H7 (cell line): ENCODE measurements around the gene TMEM170A. TPM values are rescaled to one million over a fixed set of nuclear protein-coding genes. Genes with fewer than 3 reads are reported as not detected.
"Not testable (repeated sequence)": the region's sequence is repeated elsewhere in the genome, so short reads cannot be mapped to it uniquely, and the experiment has no call there.

Experiments used
- DNase-seq: peaks from one replicate; pipeline ENCODE4 v3.0.0; 2012
- H3K27me3 ChIP-seq: 2 replicates; pipeline ENCODE4 v1.6.0; 2011; ENCODE audit warnings: mild to moderate bottlenecking, low read length; ENCODE audit not compliant: control insufficient read depth, insufficient read depth
- H3K36me3 ChIP-seq: replicated peaks from 2 replicates; pipeline ENCODE4 v1.5.1; 2011; ENCODE audit warnings: low read length; ENCODE audit not compliant: control insufficient read depth, insufficient read depth
- H3K4me3 ChIP-seq: 2 replicates; pipeline ENCODE4 v1.5.1; 2011; ENCODE audit warnings: low read depth, mild to moderate bottlenecking, control low read depth, low read length, moderate library complexity; ENCODE audit not compliant: insufficient read depth
- total RNA-seq: library from RNA; depleted of rRNA; stranded (reverse); fragments of >200 nt; shearing (Covaris generic); gene quantifications from 2 replicates; pipeline ENCODE4 v1.2.3, GENCODE V29; 2014

Gene TMEM170A
- total RNA-seq, 1 experiment from 2014 or later = 43.7 TPM

DNA sequence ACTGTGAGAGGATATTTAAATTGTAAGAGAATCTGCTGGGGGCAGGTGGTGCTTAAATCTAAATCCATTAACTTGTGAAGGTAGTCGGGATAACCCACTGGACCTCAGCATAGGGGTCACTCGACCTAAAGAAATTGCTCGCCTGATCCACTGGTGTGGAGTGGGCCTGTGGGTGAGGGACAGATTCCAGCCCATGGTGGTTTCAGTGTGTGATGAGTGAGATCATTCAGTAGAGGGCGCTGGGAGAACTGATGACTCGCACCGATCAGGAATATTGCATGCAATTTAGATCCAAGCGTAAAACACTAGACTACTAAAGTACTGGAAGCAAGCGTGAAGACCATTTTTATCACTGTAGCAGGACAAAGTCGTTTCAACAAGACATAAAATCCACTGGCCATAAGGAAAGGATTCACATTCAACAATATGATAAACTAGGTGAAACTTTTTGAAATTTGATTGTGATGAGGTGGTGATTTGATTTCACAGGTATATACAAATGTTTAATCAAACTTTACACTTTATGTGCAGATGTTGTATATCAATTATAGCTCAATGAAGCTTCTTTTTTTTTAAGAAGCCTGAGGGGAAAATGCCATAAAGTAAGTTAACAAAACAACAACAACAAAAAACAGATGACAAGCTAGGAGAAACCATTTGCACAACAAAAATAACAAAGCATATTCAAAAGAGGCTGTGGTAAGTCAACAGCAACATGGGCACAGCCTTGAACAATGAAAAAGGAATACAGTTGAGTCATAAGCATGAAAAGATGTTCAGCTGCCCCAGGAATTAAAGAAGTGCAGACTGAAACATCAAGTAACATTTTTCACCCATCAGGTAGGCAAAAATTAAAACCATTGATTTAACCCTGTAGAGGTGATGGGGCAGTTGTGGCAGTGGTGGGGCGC, 7.5 kb upstream of the TMEM170A start:
- H3K36me3 ChIP-seq = 0 out of 2 replicates have a peak, but pooled peaks cover 2% of the 10 kb centered on the region
- H3K27me3 ChIP-seq = no peaks in the 10 kb centered on the region
- peak; percentile 88 for DNase-seq
- H3K4me3 ChIP-seq = no peak overlapping the region

DNA sequence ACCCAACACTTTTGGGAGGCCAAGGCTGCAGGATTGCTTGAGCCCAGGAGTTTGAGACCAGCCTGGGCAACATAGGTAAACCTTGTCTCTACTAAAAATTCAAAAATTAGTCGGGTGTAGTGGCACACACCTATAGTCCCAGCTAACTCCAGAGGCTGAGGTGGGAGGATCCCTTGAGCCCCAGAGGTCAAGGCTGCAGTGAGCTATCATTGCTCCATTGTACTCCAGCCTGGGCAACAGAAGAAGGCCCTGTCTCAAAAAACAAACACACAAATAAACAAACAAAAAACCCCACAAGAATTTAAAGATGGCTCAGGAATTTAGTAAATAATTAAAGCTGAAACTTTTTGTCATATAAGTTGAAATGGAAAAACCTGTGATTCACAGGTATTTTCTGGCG, 2.3 kb upstream of the TMEM170A start:
- no peak for DNase-seq
- Histone ChIP-seq H3K4me3 (no peak overlapping the region), H3K36me3 (no peaks in the 10 kb centered on the region), H3K27me3 (no peaks in the 10 kb centered on the region)

DNA sequence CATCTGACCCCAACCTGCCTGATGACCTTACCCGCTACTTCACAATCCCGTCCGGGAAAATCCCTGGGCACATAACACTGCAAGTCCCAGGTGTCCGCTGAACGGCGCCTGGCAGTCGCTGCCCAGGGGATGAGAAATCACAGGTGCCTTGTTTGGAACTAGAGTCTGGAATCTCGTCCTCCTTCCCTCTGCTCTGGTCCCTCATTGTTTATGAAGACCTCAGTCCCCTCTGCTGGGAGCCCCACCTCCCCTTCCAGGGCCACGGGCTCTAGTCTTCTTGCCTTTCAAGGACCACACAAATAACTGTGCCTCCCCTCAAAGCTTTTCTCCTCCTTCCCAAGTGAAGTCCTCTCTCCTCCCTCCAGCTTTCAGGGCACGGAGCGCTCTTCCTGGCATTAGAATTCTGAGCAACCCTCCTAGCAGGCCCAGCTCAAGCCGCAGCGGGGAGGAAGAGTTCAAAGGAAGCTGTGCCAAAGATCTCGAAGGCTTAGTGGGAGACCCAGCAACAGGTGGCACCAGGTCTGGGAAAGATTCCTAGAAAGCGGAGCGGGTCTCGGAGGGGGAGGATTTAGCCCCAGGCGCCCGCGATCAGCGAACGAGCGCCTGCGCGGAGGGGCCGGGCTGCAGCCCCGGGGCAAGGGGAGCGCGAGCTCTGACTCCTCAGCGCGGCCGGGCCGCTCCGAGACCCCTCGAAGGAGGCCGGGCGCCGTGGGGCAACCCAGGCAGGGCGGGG, 934 bp downstream of the TMEM170A start:
- peak; percentile 83 for DNase-seq
- not testable (repeated sequence) for H3K36me3 ChIP-seq, H3K27me3 ChIP-seq
- H3K4me3 ChIP-seq = peak overlapping the region; percentile 96

DNA sequence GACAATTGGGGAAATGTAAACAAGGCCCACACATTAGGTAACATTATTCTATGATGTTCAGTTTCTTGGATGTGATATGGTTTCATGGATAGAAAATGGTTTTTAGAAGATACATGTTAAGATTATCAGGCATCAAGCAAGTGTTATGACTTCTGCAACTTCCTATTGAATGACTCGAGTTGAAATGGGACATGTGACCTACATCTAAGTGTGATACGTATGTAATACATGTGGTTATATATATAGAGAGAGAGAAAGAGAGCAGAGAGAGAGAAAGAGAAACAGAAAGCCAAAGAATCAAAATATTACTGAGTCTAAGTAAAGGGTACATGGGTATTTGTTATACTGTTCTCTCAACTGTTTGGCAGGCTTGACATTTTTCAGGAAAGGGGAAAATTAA, 1.7 kb downstream of the TMEM170A start:
- DNase-seq = no peak
- Histone ChIP-seq H3K4me3 (no peak overlapping the region), H3K36me3 (no peaks in the 10 kb centered on the region; the same call in 1 of the 2 replicates), H3K27me3 (no peaks in the 10 kb centered on the region)

DNA sequence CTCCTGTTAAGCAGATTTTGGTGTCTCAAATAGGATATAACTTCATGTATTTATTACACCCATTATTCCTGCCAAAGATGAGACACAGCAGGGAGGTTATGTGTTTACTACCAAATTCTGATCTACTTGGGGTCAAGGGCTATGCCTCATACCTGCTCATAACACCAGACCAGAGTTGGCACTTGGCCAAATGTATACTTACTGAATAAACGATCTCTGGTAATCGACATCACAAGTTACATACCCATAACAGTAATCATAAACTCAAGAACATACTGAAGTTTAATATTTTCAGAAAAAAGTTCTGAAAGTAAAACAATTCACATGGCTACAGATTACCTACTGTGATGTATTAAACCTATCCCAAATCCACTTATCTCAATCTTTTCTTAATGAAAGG, 2.9 kb downstream of the TMEM170A start:
- H3K4me3 ChIP-seq = no peak overlapping the region
- no peak for DNase-seq
- no peaks in the 10 kb centered on the region; the same call in 1 of the 2 replicates for H3K36me3 ChIP-seq
- H3K27me3 ChIP-seq = no peaks in the 10 kb centered on the region

DNA sequence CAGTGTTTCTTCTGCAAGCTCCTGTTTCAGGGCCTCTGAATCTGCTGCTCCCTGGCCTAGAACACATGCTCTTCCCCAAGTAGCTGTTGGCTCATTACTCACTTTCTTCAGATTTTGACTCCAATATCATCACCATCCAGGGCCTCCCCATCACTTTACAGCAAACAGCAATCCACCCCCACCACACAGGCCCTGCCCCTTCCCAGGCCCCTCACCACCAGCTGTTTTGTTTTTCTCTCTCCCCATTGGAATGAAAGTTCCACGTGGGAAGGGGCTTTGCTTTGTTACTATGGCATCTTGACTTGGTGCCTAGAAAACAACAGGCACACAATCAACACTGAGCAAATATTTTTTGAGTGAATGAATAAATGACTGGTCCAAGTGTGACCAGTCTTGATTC, 4.0 kb downstream of the TMEM170A start:
- Histone ChIP-seq H3K4me3 (no peak overlapping the region), H3K36me3 (no peaks in the 10 kb centered on the region; the same call in 1 of the 2 replicates), H3K27me3 (no peaks in the 10 kb centered on the region)
- peak; percentile 60 for DNase-seq

DNA sequence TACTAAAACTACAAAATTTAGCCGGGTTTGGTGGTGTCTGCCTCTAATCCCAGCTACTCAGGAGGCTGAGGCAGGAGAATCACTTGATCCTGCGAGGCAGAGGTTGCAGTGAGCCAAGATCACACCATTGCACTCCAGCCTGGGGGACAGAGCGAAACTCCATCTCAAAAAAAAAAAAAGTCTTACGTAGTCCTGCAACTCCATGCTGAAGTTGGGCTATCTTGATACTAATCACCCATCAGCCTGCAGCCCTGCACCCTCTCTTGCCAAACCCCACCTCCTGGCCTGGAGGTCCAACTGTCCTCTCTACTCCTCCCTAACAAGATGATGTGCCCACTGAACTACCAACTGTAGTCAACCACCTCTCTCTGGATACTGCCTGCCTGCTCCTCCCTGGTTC, 4.8 kb downstream of the TMEM170A start:
- H3K4me3 ChIP-seq = no peak overlapping the region
- no peaks in the 10 kb centered on the region; the same call in 1 of the 2 replicates for H3K36me3 ChIP-seq
- no peak for DNase-seq
- no peaks in the 10 kb centered on the region for H3K27me3 ChIP-seq

DNA sequence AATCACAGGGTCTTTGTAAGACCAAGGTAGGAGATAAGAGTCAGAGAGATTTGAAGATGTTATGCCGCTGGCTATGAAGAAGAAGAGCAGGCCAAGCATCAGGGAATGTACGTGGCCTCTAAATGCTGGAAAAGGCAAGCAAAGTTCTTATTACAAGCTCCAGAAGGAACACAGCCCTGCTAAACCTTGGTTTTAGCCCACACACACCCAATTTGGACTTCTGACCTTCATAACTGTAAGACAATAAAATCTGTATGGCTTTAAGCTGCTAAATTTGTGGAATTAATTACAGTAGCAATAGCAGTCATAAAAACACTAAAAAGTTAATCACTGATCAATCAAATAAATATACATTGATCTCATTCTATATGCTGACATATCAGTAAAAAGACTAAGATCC, 6.0 kb downstream of the TMEM170A start:
- Histone ChIP-seq H3K27me3 (no peaks in the 10 kb centered on the region), H3K36me3 (no peaks in the 10 kb centered on the region; the same call in 1 of the 2 replicates), H3K4me3 (no peak overlapping the region)
- no peak for DNase-seq

DNA sequence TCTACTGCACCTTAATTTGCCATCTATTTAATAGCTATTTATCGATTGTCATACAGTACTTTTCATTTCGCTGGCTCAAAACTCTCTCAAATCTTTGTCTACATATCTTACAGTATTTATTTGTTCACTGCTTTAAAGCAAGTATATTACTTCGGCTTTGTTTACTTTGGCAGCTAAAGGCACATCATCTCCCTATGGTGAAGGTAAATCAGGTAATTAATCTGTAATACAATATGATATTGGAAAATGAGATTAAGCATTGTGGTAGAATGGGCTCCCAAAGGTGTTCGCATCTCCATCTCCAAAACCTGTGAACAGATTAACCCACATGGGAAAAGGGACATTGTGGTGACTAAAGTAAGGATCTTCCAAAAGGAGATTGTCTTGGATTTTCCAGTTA, 6.5 kb downstream of the TMEM170A start:
- Histone ChIP-seq H3K36me3 (no peaks in the 10 kb centered on the region; the same call in 1 of the 2 replicates), H3K27me3 (no peaks in the 10 kb centered on the region), H3K4me3 (no peak overlapping the region)
- DNase-seq = no peak

DNA sequence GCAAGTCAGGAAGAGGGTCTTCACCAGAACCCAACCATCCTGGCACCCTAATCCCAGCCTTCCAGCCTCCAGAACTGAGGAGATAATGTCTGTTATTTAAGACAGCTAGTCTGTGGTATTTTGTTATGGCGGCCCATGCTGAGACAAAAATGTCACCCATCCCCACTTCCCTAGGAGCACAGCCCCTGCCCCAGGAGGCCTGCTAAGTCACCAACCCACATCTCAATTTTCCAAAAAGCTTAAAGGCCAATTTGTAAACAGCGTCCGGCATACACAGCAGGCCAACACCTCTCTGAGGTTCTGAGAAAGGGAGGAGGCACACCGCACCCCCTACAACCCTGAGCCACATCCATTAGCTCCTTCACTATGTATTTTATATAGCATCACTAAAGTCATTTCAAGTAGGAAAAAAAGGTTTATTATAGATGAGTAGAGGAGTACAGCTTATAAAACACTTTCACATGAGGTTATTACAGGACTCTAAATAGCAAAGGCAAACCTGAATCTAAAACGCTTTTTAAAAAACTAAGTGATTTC, 6.9 kb downstream of the TMEM170A start:
- DNase-seq = no peak
- Histone ChIP-seq H3K36me3 (no peaks in the 10 kb centered on the region; the same call in 1 of the 2 replicates), H3K27me3 (no peaks in the 10 kb centered on the region), H3K4me3 (no peak overlapping the region)

DNA sequence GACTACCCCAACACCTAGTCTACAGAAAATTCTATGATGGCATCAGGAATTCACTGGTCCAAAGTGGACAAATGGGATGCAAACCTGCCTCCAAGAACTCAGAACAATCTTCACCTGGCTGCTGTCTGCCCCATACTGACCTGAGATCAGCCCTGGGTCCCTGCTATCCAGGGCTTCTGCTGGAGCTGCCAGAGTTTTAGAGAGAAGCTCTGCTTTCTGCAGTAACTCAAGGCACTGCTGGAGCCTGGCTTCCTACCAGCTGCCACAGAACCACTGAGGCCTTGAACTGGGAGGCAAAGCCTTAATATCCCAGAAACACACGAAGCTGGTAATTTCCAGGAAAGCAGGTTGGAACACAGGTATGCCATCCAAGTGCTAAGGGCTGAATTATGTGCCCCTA, 7.5 kb downstream of the TMEM170A start:
- H3K36me3 ChIP-seq = no peaks in the 10 kb centered on the region; the same call in 1 of the 2 replicates
- H3K27me3 ChIP-seq = no peaks in the 10 kb centered on the region
- H3K4me3 ChIP-seq = no peak overlapping the region
- DNase-seq = no peak

DNA sequence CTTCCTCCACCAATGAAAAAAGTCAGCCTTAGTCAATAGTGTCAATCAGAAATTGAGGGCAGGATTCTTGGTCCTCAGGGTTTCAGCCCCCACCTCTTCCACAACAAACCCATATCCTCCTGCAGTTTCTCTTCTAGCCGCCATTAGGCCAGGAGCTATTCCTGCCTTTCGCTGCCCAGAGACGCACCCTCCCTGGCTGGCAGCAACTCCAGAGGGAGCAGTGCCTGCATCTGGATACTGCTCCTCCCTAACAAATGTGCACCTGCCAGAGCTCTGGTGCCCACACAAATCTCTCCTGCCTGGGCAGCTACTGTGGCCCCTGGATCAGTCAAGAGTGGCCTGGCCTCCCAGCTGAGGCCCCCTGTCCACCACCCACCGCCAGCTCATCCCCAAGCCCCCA, 8.0 kb downstream of the TMEM170A start:
- H3K27me3 ChIP-seq, DNase-seq, H3K36me3 ChIP-seq, H3K4me3 ChIP-seq: not testable (repeated sequence)

DNA sequence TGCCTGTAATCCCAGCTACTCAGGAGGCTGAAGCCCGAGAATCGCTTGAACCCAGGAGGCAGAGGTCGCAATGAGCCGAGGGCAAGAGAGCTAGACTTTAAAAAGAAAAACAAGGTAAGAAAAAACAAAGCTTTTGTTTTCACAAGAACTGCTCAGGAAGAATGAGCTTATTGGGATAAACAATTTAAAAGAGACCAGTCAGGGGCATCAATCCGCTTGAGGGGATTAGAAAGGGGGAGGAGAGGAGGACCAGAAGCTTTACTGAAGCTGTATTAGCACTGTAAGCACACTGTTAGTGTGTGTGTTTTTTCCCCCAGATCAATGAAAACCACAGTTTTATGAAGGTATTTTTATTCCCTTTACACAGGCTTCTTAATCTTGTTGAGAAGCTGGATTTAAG, 8.8 kb downstream of the TMEM170A start:
- no peak for DNase-seq
- Histone ChIP-seq H3K36me3 (peaks cover 2% of the 10 kb centered on the region; the same call in 1 of the 2 replicates), H3K4me3 (no peak overlapping the region), H3K27me3 (no peaks in the 10 kb centered on the region)

DNA sequence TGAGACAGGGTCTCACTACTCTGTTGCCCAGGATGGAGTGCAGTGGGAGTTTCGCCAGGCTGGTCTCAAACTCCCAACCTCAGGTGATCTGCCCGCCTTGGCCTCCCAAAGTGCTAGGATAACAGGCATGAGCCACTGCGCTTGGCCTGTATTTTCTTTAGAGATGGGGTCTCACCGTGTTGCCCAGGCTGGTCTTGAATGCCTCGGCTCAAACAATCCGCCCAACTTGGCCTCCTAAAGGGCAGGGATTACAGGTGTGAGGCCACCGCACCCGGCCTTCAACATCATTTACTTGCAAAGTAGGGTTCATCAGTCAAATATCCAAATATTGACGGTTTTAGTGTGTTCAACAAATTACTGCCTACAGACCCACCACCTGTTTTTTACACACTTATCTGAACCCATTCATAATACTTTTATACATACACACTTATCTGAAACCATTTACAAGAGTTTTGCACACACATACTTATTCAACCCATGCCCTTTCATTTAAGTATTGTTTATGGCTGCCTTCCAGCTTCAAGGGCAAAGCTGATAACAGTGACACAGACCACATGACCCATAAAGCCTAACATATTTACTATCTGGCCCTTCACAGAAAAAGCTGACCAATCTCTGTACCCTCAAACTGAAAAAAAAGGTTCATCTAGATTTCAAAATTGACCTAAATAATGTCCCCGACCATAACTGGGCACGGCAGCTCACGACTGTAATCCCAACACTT, 11.9 kb downstream of the TMEM170A start:
- Histone ChIP-seq H3K27me3 (no peaks in the 10 kb centered on the region), H3K4me3 (no peak overlapping the region), H3K36me3 (peaks cover 2% of the 10 kb centered on the region; the same call in 1 of the 2 replicates)
- DNase-seq = no peak
